Measurements from ENCODE around the gene POLR1F.

POLR1F gene

GRCh38 chr7:19677180-19677579, 31.7 kb downstream of the POLR1F start:
- no peak for DNase-seq (ENCODE audit: low read depth in 1 of 2, low spot score in 1 of 2)

GRCh38 chr7:19675816-19676215, 33.0 kb downstream of the POLR1F start:
- DNase-seq (ENCODE audit: low read depth in 1 of 2, low spot score in 1 of 2), result no peak

GRCh38 chr7:19674266-19674960, 34.4 kb downstream of the POLR1F start:
- DNase-seq (ENCODE audit: low read depth in 1 of 2, low spot score in 1 of 2), result no peak

GRCh38 chr7:19670806-19671205, 38.0 kb downstream of the POLR1F start:
- no peak for DNase-seq (ENCODE audit: low read depth in 1 of 2, low spot score in 1 of 2)

- DNase-seq (ENCODE audit: low read depth in 1 of 2, low spot score in 1 of 2), result no peak
Measured at GRCh38 chr7:19665399-19666008, 43.3 kb downstream of the POLR1F start.

- no peak for DNase-seq (ENCODE audit: low read depth in 1 of 2, low spot score in 1 of 2)
Measured at GRCh38 chr7:19663816-19664462, 44.9 kb downstream of the POLR1F start.

GRCh38 chr7:19648791-19649190, 60.0 kb downstream of the POLR1F start:
- no peak for DNase-seq (ENCODE audit: low read depth in 1 of 2, low spot score in 1 of 2)

All from activated T-helper 1 cell treated with anti-CD3 and anti-CD28 coated beads, Interleukin-2, amount 50 U/mL, for 16 hours (primary cell).